ENCODE results near the gene CHST8.

- TF ChIP-seq GATA2 (IDR thresholded peaks at IDR 0.05; ENCODE audit: low read depth, low read length) (no peak), GATA3 (IDR thresholded peaks at IDR 0.05; ENCODE audit: low read depth, low read length) (no peak)
These were observed 130.5 kb downstream of the CHST8 start for GRCh38 chr19:33752018-33752800.
